ENCODE data around the gene ARHGAP6.

Gene ARHGAP6

DNA sequence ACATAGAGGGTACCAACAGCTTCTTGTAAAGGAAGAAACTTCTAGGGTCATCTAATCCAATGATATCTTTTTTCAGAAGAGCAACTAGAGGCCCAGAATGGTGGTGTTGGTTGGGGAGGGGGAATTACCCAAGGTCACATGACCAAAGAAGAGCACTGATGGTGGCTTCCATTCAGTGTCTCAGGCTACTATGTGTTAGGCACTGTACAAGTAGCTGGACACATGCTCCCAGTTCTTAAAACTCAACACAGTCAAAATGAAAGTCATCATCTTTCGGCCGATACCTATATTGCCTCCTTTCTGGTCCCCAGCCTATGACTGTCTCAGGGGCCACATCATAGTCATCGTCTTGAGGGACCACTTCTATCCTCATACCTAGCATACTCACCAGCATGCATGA, 88.1 kb downstream of the ARHGAP6 start:
- no peak for DNase-seq

DNA sequence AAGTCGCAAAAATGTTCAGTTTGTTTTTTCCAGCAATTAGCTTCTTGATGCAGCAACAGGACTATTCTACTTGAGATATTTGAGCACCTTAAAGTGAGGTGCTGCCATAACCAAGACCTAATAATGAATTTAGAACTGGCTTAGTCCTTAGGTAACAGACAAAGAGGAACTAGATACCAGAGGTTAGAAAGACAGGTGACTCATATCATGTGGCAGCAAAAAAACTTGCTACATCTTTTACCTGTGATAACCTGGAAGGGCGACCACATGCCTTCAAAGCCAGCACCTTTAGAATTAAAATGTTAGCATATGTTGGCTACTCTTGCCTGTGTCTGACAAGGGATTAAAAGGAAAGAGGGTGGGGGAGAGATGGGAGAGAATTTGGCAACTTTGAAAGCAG, 90.4 kb downstream of the ARHGAP6 start:
- no peak for DNase-seq

- no peak for DNase-seq
Observed at GRCh38 chrX:11567528-11568220, 98.0 kb downstream of the ARHGAP6 start.

- DNase-seq = no peak
Observed at GRCh38 chrX:11566789-11567188, 98.9 kb downstream of the ARHGAP6 start.

DNA sequence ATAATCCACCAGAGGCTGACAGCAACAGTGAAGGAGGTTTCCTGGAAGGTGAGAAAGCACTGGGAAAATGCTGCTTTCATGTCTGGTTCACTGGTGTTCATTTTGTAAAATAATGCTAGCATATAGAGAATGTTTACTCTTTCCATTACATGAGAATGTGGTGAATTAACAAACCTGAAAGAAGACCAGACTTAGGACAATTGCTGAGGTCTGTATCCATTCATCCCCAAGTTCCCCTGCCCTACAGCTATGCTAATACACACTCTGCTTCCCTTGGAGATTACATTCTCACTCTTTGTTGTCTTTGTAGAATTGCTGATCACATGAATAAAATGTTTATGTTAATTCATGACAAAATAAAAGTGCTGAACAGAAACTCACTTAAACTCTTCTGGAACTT, 99.5 kb downstream of the ARHGAP6 start:
- DNase-seq = no peak

DNA sequence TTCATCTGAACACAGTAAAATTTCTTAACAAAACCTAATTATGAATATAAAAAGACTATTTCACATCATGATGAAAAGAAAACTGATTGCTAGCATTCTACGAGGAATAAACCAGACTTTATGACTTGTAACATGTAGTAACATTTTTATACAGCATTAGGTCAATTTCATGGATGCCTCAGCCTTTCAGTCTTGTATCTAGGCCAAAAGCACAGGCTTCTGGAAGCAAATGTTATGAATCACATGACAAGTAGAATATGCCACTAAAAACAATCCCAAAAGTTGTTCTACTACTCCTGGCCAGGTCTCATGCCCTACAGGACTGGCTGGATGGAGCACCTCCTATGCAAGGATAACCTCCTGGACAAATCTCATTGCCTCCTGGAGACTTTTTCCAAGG, 101.2 kb downstream of the ARHGAP6 start:
- DNase-seq = no peak

DNA sequence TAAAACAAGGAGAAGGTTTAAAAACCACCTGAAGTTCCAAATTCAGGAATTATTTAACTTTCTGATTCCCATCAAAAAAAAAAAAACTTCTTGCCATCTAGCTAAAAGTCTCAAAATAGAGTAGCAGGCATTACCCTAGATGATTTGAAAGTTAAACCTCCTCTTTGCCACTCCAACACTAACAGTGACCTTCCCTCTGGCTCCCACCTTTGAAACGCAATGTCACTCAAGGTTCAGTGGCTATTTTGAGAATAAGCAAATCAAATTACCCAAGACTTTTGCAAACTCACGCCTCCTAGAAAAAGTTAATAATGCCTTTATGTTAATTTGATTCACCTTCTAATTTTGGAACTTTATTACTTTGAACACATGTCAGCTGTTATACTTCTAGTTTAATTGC, 103.2 kb downstream of the ARHGAP6 start:
- no peak for DNase-seq

GRCh38 chrX:11558972-11559371, 106.7 kb downstream of the ARHGAP6 start:
- DNase-seq = no peak

- no peak for DNase-seq
Observed at GRCh38 chrX:11557120-11557519, 108.6 kb downstream of the ARHGAP6 start.

DNA sequence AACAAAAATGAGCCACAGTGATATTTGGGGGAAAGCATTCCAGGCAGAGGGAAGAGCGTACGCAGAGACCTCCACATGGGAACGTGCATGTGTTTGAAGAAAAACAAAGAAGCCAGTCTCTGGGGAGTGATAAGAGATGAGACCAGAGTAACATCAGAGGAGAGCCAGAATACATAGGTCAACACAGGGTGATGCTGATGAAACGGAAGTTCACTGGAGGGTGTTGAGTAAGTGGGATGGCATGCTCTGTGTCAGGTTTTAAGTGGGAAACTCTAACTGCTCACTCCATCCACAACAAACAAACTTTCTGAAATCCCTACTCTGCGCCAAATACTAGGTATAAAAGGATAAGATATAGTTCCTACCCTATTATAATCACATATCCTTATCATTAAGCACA, 110.0 kb downstream of the ARHGAP6 start:
- DNase-seq = no peak

GRCh38 chrX:11553594-11553993, 112.1 kb downstream of the ARHGAP6 start:
- DNase-seq = no peak

- DNase-seq = no peak
Observed at GRCh38 chrX:11551151-11551550, 114.6 kb downstream of the ARHGAP6 start.

- DNase-seq = no peak
Observed at GRCh38 chrX:11546917-11547316, 118.8 kb downstream of the ARHGAP6 start.

DNA sequence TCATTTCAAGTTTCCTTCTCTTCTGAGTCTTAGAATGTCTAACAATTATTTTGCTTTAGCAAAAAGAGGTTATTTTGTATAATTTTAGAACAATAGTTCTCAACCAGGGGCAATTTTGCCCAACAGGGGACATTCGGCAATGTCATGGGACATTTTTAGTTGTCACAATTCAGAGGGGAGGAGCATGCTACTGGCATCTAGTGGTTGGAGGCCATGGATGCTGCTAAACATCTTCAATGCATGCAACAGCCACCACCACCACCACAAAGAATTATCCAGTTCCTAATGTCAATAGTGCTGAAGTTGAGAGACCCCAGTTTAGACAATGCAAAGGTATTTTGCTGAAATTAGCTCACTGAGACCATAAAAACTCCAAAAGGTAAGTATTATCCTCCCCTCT, 122.5 kb downstream of the ARHGAP6 start:
- no peak for DNase-seq

DNA sequence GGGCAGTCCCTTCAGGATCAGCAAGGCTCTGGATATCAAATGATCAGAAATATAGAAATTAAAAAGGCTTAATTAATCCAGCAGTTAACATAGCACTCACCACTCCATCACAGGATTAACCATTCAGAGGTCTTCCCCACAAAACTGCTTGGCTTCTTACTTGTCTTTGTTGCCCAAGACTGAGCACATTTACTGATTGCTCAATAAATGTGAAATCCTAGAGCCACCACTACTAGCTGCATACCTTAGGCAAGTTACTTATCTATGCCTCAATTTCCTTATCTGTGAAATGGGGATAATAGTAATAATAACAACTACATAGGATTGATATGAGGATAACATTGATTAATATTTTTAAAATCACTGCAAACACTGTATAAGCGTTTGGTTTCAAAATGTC, 124.2 kb downstream of the ARHGAP6 start:
- DNase-seq = no peak

GRCh38 chrX:11540532-11541377, 125.0 kb downstream of the ARHGAP6 start:
- no peak for DNase-seq

DNA sequence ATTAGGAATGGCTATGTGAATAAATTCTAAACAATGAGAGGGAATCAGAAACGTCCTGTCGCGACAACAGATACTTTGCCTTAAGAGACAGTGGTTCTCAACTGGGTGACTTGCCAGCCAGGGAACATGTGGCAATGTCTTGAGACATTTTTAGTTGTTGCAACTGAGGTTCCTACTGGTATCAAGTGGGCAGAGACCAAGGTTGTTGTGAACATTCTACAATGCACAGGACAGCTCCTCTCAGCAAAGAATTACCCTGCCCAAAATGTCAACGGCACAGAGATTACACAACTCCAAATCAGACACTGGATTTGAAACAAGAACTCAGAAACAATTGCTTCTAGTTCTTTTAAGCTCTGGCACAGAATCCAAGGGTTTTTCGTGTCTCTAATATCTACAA, 128.6 kb downstream of the ARHGAP6 start:
- DNase-seq = no peak

- no peak for DNase-seq
Observed at GRCh38 chrX:11535156-11535919, 130.4 kb downstream of the ARHGAP6 start.

- DNase-seq = peak in 2 of 51 donors; percentile 0 to 27
Observed at GRCh38 chrX:11533199-11533651, 132.5 kb downstream of the ARHGAP6 start.

DNA sequence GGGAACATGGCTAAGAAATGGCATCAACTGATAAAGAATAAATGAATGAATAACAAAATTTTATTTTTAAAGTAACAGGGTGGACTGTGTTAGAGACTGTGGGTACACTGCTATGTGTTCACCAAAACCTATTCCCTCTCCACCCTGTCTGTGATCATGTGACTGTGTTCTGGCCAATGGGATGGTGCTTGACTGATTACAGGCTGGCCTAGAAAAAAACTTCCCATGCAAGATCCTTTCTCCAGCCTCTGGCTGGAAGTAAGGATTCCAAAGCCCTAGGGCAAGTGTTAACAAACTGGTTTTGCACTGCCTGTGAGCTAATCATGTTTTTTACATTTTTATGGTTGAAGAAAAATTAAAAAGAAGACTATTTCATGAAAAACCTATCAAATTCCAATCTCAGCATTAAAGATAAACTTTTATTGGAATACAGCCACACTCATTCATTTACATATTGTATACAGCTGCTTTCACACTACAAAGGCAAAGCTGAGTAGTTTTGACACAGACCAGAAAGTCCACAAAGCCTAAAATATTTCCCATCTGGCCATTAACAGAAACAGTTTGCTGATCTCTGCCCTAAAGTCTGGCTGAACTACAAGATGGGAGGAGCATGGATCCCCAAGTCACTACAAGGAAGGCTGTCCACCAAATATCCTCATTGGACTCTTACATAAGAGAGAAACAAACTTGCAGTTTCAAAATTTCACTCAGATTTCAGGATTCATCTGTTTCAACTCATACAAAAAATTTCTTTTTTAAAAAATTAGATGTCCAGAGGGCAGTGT, 133.2 kb downstream of the ARHGAP6 start:
- no peak for DNase-seq

- peak in 1 of 51 donors; percentile 7 for DNase-seq
Observed at GRCh38 chrX:11531226-11531625, 134.5 kb downstream of the ARHGAP6 start.

All from hypothalamus (tissue), 51 donors.